ENCODE data around the gene BCHE. TPM values are rescaled to one million over a fixed set of nuclear protein-coding genes. Genes with fewer than 3 reads are reported as not detected.

BCHE gene
- total and polyA plus RNA-seq, 3 donors from 2014 or later: 1.1 to 7.4 (median 2.4) TPM

GRCh38 chr3:165800970-165801369, 36.3 kb downstream of the BCHE start:
- no peak overlapping the region for H3K27ac ChIP-seq
- no peak for DNase-seq
- intact Hi-C loops (cut with DNase I; ENCODE audit: low total_unique reads): no loop called here
- no peaks in the 10 kb centered on the region for H3K9me3 ChIP-seq
- no peaks in the 10 kb centered on the region for H3K36me3 ChIP-seq (ENCODE audit: low read depth, missing control alignments)
- H3K4me3 ChIP-seq: no peak overlapping the region
- H3K27me3 ChIP-seq: no peaks in the 10 kb centered on the region
- TF ChIP-seq, protein P1, sequence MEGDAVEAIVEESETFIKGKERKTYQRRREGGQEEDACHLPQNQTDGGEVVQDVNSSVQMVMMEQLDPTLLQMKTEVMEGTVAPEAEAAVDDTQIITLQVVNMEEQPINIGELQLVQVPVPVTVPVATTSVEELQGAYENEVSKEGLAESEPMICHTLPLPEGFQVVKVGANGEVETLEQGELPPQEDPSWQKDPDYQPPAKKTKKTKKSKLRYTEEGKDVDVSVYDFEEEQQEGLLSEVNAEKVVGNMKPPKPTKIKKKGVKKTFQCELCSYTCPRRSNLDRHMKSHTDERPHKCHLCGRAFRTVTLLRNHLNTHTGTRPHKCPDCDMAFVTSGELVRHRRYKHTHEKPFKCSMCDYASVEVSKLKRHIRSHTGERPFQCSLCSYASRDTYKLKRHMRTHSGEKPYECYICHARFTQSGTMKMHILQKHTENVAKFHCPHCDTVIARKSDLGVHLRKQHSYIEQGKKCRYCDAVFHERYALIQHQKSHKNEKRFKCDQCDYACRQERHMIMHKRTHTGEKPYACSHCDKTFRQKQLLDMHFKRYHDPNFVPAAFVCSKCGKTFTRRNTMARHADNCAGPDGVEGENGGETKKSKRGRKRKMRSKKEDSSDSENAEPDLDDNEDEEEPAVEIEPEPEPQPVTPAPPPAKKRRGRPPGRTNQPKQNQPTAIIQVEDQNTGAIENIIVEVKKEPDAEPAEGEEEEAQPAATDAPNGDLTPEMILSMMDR (IDR thresholded peaks at IDR 0.05): no peak
- TF ChIP-seq POLR2A (IDR thresholded peaks at IDR 0.05): no peak
- 65 to 71% methylated on average over 3 of the region's 3 CpGs for WGBS, 2 donors
- H3K4me1 ChIP-seq: no peaks in the 10 kb centered on the region

DNA sequence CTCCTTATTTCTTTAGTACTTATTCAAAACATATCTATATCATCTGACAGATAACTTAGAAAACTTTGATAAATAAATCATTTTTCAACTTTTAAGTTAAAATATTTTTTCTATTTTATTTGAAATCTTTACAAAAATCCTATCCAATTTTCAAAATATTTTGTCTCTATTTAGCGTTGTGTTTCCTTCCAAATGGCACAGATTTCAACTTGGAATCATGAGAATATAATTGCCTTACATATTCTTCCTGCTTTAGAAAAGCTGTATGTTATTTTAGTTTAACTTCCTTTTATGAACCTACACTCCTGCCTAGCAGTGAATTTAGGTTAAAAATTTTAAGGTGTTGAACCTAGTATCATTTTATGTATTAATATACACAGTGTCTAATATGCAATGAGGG, 38.2 kb downstream of the BCHE start:
- intact Hi-C loops (cut with DNase I; ENCODE audit: low total_unique reads): no loop called here
- TF ChIP-seq, protein P1 (IDR thresholded peaks at IDR 0.05): no peak
- no peak for TF ChIP-seq POLR2A (IDR thresholded peaks at IDR 0.05)
- 72 to 77% methylated on average over 1 of the region's 1 CpG for WGBS, 2 donors

DNA sequence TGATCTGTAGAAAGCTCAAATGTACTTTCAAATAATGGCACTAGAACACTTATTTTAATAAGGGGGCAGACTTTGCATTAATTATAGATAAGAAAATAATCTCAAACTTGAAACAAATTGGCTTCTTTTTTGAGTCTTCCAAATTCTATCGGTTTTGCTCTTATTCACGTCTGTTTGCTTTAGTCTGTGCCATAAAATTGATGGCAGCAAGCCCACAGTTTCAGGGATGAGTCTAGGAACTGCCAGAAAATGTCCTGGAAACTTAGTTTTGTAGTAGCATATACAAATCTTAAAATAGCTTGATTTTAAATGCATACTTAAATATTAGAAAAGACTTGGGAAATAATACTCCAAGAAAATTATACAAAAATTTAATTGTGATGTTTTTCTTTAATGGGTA, 39.7 kb downstream of the BCHE start:
- intact Hi-C loops (cut with DNase I; ENCODE audit: low total_unique reads): no loop called here
- H3K27me3 ChIP-seq: no peaks in the 10 kb centered on the region
- WGBS, 2 donors: 24 to 29% methylated on average over 2 of the region's 2 CpGs
- H3K9me3 ChIP-seq: no peaks in the 10 kb centered on the region
- DNase-seq: no peak
- no peaks in the 10 kb centered on the region for H3K36me3 ChIP-seq (ENCODE audit: low read depth, missing control alignments)
- no peak overlapping the region for H3K27ac ChIP-seq
- H3K4me1 ChIP-seq: no peaks in the 10 kb centered on the region
- no peak overlapping the region for H3K4me3 ChIP-seq
- TF ChIP-seq POLR2A (IDR thresholded peaks at IDR 0.05): no peak
- TF ChIP-seq, protein P1 (IDR thresholded peaks at IDR 0.05): no peak

More for the DNA sequence above, 38.2 kb downstream of the BCHE start:
- DNase-seq: no peak
- no peaks in the 10 kb centered on the region for H3K9me3 ChIP-seq
- no peak overlapping the region for H3K27ac ChIP-seq
- H3K36me3 ChIP-seq (ENCODE audit: low read depth, missing control alignments): no peaks in the 10 kb centered on the region
- H3K27me3 ChIP-seq: no peaks in the 10 kb centered on the region
- no peaks in the 10 kb centered on the region for H3K4me1 ChIP-seq
- H3K4me3 ChIP-seq: no peak overlapping the region

DNA sequence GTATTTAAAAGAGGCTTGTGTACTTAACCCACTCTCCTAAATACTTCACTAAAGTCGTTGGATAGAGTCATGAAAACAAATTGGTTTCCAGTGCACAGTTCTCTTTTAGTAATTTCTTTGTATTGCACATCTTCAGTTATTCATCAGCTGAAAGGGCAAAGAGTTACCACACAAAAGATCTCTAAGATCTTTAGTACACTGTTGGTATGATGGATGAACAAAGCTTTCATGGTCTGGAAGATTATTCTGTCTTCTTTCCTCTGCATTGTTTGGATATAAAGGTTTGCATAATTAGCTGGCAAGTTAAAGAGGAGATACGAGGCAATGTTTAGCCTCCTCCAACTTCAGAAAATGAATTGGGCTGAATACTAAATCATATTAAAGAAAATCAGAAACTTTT, 40.5 kb downstream of the BCHE start:
- H3K27me3 ChIP-seq: no peaks in the 10 kb centered on the region
- H3K36me3 ChIP-seq (ENCODE audit: low read depth, missing control alignments): no peaks in the 10 kb centered on the region
- intact Hi-C loops (cut with DNase I; ENCODE audit: low total_unique reads): no loop called here
- no peaks in the 10 kb centered on the region for H3K9me3 ChIP-seq
- no peaks in the 10 kb centered on the region for H3K4me1 ChIP-seq
- TF ChIP-seq POLR2A (IDR thresholded peaks at IDR 0.05): no peak
- TF ChIP-seq, protein P1 (IDR thresholded peaks at IDR 0.05): no peak
- 24 to 42% methylated on average over 2 of the region's 2 CpGs for WGBS, 2 donors
- no peak overlapping the region for H3K27ac ChIP-seq
- no peak overlapping the region for H3K4me3 ChIP-seq
- DNase-seq: no peak

DNA sequence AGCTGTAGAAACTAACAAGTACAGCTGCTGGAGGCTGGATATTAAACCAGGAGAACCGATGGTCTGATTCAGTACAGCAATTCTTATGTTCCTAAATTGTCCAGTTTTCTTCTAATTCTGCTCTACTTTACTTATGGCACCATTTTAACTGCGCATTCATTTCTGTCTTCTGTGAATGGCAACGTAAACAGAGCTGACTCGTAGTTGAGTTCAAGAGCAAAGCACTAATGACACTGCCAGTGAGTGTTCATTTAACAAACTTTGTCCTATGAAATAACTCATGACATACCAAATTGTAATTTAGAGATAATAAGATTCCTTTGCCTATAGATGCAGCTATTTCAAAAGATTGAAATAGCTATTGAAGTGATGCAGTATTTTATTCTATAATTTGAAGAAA, 48.7 kb downstream of the BCHE start:
- Histone ChIP-seq H3K27ac (no peak overlapping the region), H3K9me3 (no peaks in the 10 kb centered on the region), H3K4me1 (no peaks in the 10 kb centered on the region), H3K27me3 (no peaks in the 10 kb centered on the region), H3K36me3 (ENCODE audit: low read depth, missing control alignments) (no peaks in the 10 kb centered on the region), H3K4me3 (no peak overlapping the region)
- no peak for DNase-seq
- 78 to 86% methylated on average over 4 of the region's 4 CpGs for WGBS, 2 donors
- intact Hi-C loops (cut with DNase I; ENCODE audit: low total_unique reads): no loop called here
- TF ChIP-seq POLR2A (IDR thresholded peaks at IDR 0.05): no peak
- TF ChIP-seq, protein P1 (IDR thresholded peaks at IDR 0.05): no peak
